Astrocyte (in vitro differentiated cells and primary cell): ENCODE measurements around the gene CGREF1. TPM values are rescaled to one million over a fixed set of nuclear protein-coding genes. Genes with fewer than 3 reads are reported as not detected.
A peak's percentile ranks its signal among the peaks of the same experiment; 100 is the strongest.

Experiments
- DNase-seq: peaks from one replicate; pipeline ENCODE4 v3.0.0-alpha.2; 2010; ENCODE audit warnings: low read depth
- FAIRE-seq: peaks from 2 replicates; lab custom pipeline; 2011; peaks lifted over from hg19 to GRCh38; lab: Jason Lieb, UNC
- H2AFZ ChIP-seq: 2 replicates; pipeline ENCODE4 v1.6.0; 2012; ENCODE audit warnings: low read depth, low read length, inconsistent platforms
- H3K27ac ChIP-seq: 2 replicates; pipeline ENCODE4 v1.5.1; 2011; ENCODE audit warnings: low read depth, low read length, inconsistent platforms
- H3K27me3 ChIP-seq: 2 replicates; pipeline ENCODE4 v1.6.0; 2011; ENCODE audit warnings: low read length, inconsistent platforms; ENCODE audit not compliant: insufficient read depth
- H3K36me3 ChIP-seq: 2 replicates; pipeline ENCODE4 v1.5.1; 2011; ENCODE audit warnings: low read length, inconsistent platforms; ENCODE audit not compliant: insufficient read depth
- H3K4me1 ChIP-seq: 2 replicates; pipeline ENCODE4 v1.5.1; 2011; ENCODE audit warnings: low read length, inconsistent platforms; ENCODE audit not compliant: insufficient read depth
- H3K4me2 ChIP-seq: 2 replicates; pipeline ENCODE4 v1.6.0; 2012; ENCODE audit warnings: low read length, inconsistent platforms
- H3K4me3 ChIP-seq: 2 replicates; pipeline ENCODE4 v1.5.1; 2011; ENCODE audit warnings: low read depth, mild to moderate bottlenecking, low read length, inconsistent platforms; ENCODE audit not compliant: insufficient read depth
- H3K79me2 ChIP-seq: 2 replicates; pipeline ENCODE4 v1.6.0; 2012; ENCODE audit warnings: mild to moderate bottlenecking, low read length, inconsistent platforms; ENCODE audit not compliant: insufficient read depth
- H3K9ac ChIP-seq: 2 replicates; pipeline ENCODE4 v1.6.0; 2012; ENCODE audit warnings: mild to moderate bottlenecking, low read length, inconsistent platforms
- H3K9me3 ChIP-seq: 2 replicates; pipeline ENCODE4 v1.5.1; 2012; ENCODE audit warnings: low read depth, mild to moderate bottlenecking, low read length, inconsistent platforms; ENCODE audit not compliant: insufficient read depth
- H4K20me1 ChIP-seq: 2 replicates; pipeline ENCODE4 v1.6.0; 2012; ENCODE audit warnings: low read length, inconsistent platforms; ENCODE audit not compliant: insufficient read depth
- H3K27ac Mint-ChIP-seq: one replicate; pipeline ENCODE4 v1.8.0; 2021; ENCODE audit warnings: mild to moderate bottlenecking, mixed read lengths; ENCODE audit not compliant: unreplicated experiment
- H3K27me3 Mint-ChIP-seq: one replicate; pipeline ENCODE4 v1.8.0; 2021; ENCODE audit warnings: low read depth, mixed read lengths; ENCODE audit not compliant: unreplicated experiment
- H3K36me3 Mint-ChIP-seq: one replicate; pipeline ENCODE4 v1.8.0; 2021; ENCODE audit warnings: low read depth, mixed read lengths; ENCODE audit not compliant: unreplicated experiment
- H3K4me1 Mint-ChIP-seq: one replicate; pipeline ENCODE4 v1.8.0; 2021; ENCODE audit warnings: low read depth, mixed read lengths; ENCODE audit not compliant: unreplicated experiment
- H3K4me3 Mint-ChIP-seq: one replicate; pipeline ENCODE4 v1.8.0; 2021; ENCODE audit warnings: mild to moderate bottlenecking, moderate library complexity, mixed read lengths; ENCODE audit not compliant: unreplicated experiment
- H3K9me3 Mint-ChIP-seq: one replicate; pipeline ENCODE4 v1.8.0; 2021; ENCODE audit warnings: mild to moderate bottlenecking, mixed read lengths; ENCODE audit not compliant: unreplicated experiment
- EZH2 ChIP-seq: IDR thresholded peaks from 2 replicates; pipeline ENCODE4 v1.6.1; 2012; ENCODE audit warnings: mild to moderate bottlenecking, low read length, inconsistent platforms; ENCODE audit not compliant: insufficient read depth
- total RNA-seq: library from RNA; stranded (reverse); gene quantifications from 2 replicates; pipeline ENCODE4 v1.2.1, GENCODE V29; 2021
- TF ChIP-seq, protein P1 (sequence below): IDR thresholded peaks from 2 replicates; pipeline ENCODE4 v1.5.1; 2011; ENCODE audit warnings: low read depth, mild to moderate bottlenecking, inconsistent platforms, low read length, moderate library complexity; ENCODE audit not compliant: insufficient read depth

CGREF1 gene
- total RNA-seq, 1 donor from 2014 or later, result 1.8 TPM

DNA sequence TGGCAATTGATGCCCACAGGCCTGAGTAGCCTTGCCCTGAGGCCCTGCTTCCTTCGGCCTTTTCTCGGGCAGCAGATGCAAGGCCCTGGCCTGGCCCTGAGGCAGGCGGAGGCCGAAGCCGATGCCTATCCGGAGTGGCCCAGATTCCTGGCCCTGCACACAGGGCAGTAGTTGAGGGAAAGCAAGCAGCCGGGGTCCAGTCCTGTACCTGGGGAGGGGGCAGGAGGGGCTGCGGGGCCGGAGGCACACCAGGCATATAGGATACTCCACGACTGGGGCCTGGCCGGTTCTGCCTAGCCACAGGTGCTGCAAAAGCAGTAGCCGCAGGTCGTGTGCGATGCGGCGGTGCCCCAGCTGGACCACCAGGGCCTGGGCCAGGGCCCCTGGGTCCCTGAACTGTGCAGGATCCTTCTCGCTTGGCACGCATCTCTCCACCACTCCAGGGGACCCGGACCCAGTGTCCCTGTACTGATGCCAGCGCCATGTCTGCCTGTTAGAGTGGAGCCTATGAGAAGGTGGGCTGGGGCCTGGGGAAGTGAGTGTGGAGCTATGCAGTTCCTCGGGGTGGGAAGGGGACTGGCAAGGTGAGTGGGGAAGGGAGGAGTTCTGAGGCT is 18.5 kb upstream of the CGREF1 start:
- Histone ChIP-seq H3K9ac (no peak overlapping the region), H3K4me3 (no peak overlapping the region), H3K9me3 (no peaks in the 10 kb centered on the region), H3K27ac (no peak overlapping the region), H2AFZ (no peak overlapping the region), H3K27me3 (peaks cover 6% of the 10 kb centered on the region), H3K36me3 (no peaks in the 10 kb centered on the region), H3K79me2 (peaks cover 19% of the 10 kb centered on the region), H4K20me1 (peaks cover 15% of the 10 kb centered on the region), H3K4me2 (no peak overlapping the region), H3K4me1 (peaks cover 9% of the 10 kb centered on the region)
- Mint-ChIP-seq H3K4me3 (no peak overlapping the region), H3K27ac (no peak overlapping the region), H3K36me3 (peaks cover 5% of the 10 kb centered on the region), H3K9me3 (no peaks in the 10 kb centered on the region), H3K27me3 (peaks cover 16% of the 10 kb centered on the region), H3K4me1 (peaks cover 6% of the 10 kb centered on the region)
- DNase-seq (no peak), FAIRE-seq (no peak)
- TF ChIP-seq, protein P1, sequence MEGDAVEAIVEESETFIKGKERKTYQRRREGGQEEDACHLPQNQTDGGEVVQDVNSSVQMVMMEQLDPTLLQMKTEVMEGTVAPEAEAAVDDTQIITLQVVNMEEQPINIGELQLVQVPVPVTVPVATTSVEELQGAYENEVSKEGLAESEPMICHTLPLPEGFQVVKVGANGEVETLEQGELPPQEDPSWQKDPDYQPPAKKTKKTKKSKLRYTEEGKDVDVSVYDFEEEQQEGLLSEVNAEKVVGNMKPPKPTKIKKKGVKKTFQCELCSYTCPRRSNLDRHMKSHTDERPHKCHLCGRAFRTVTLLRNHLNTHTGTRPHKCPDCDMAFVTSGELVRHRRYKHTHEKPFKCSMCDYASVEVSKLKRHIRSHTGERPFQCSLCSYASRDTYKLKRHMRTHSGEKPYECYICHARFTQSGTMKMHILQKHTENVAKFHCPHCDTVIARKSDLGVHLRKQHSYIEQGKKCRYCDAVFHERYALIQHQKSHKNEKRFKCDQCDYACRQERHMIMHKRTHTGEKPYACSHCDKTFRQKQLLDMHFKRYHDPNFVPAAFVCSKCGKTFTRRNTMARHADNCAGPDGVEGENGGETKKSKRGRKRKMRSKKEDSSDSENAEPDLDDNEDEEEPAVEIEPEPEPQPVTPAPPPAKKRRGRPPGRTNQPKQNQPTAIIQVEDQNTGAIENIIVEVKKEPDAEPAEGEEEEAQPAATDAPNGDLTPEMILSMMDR, result no peak
- TF ChIP-seq EZH2, result no peak

DNA sequence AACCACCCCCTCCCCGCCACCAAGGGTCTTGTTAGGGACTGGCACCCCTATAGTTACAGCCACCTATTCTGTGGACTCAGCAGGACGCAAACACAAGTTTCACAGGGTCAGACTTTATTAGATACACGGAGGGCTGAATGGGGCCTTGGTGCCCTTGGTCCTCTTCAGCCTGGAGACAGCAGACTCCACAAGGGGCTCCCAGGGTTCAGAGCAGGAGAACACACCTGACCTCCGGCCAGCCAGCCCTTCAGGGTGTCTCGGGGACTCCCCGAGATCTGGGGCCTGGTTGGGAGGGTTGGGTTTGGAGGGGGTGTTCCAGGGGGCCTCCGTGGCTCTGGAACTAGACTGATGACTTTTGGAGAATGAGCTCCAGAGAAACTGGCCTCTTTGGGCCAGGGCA is 17.8 kb upstream of the CGREF1 start:
- peaks cover 22% of the 10 kb centered on the region for H4K20me1 ChIP-seq
- H3K4me3 ChIP-seq, result no peak overlapping the region
- H2AFZ ChIP-seq, result no peak overlapping the region
- peaks cover 26% of the 10 kb centered on the region for H3K79me2 ChIP-seq
- DNase-seq (no peak), FAIRE-seq (no peak)
- H3K4me2 ChIP-seq, result no peak overlapping the region
- H3K36me3 ChIP-seq, result no peaks in the 10 kb centered on the region
- no peak overlapping the region for H3K9ac ChIP-seq
- Mint-ChIP-seq H3K27ac (no peak overlapping the region), H3K27me3 (peaks cover 16% of the 10 kb centered on the region), H3K4me1 (peaks cover 6% of the 10 kb centered on the region), H3K36me3 (peaks cover 5% of the 10 kb centered on the region), H3K9me3 (no peaks in the 10 kb centered on the region), H3K4me3 (peak overlapping the region; percentile 34)
- no peak for TF ChIP-seq EZH2
- TF ChIP-seq, protein P1, result no peak
- peaks cover 6% of the 10 kb centered on the region for H3K27me3 ChIP-seq
- H3K4me1 ChIP-seq, result peaks cover 9% of the 10 kb centered on the region
- H3K9me3 ChIP-seq, result no peaks in the 10 kb centered on the region
- H3K27ac ChIP-seq, result no peak overlapping the region

DNA sequence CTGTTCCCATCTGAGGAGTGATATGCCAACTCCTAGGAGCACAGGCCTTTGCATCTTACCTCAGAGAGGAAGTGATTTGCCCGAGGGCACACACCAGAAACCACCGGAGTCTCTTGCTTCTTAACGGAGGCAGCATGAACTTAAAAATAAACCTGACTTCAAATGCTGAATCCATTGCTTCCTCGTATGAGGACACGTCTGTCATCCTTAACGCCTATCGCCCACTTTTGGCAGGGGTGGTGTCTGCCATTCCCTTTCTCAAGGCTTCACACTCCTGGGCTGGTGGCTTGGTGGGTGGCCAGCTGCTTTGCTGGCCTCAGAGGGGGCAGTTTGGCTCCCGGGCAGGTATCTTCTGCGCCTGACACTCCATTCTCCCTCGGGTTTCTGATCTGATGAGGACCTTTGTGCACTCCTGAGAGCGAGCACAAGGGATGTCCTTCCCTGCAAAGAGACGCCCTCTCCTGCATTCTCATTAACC is 16.6 kb upstream of the CGREF1 start:
- H4K20me1 ChIP-seq, result peaks cover 34% of the 10 kb centered on the region
- peaks cover 26% of the 10 kb centered on the region for H3K79me2 ChIP-seq
- DNase-seq (no peak), FAIRE-seq (no peak)
- Mint-ChIP-seq H3K9me3 (no peaks in the 10 kb centered on the region), H3K27me3 (peaks cover 16% of the 10 kb centered on the region), H3K36me3 (peaks cover 10% of the 10 kb centered on the region), H3K4me3 (peak overlapping the region; percentile 93), H3K4me1 (peaks cover 6% of the 10 kb centered on the region), H3K27ac (peak overlapping the region; percentile 66)
- H3K9ac ChIP-seq, result no peak overlapping the region
- H3K4me3 ChIP-seq, result no peak overlapping the region
- TF ChIP-seq EZH2, result no peak
- TF ChIP-seq, protein P1, result no peak
- H3K9me3 ChIP-seq, result no peaks in the 10 kb centered on the region
- peaks cover 5% of the 10 kb centered on the region for H3K36me3 ChIP-seq
- H3K4me2 ChIP-seq, result no peak overlapping the region
- H3K27me3 ChIP-seq, result peaks cover 6% of the 10 kb centered on the region
- no peak overlapping the region for H2AFZ ChIP-seq
- no peak overlapping the region for H3K27ac ChIP-seq
- peaks cover 9% of the 10 kb centered on the region for H3K4me1 ChIP-seq
